HK-2 (cell line): ENCODE measurements around the gene APPL2.

Experiments used
- DNase-seq: peaks from one replicate; pipeline ENCODE4 v3.0.0-alpha.2; 2018; ENCODE audit not compliant: unreplicated experiment

The APPL2 gene, protein sequence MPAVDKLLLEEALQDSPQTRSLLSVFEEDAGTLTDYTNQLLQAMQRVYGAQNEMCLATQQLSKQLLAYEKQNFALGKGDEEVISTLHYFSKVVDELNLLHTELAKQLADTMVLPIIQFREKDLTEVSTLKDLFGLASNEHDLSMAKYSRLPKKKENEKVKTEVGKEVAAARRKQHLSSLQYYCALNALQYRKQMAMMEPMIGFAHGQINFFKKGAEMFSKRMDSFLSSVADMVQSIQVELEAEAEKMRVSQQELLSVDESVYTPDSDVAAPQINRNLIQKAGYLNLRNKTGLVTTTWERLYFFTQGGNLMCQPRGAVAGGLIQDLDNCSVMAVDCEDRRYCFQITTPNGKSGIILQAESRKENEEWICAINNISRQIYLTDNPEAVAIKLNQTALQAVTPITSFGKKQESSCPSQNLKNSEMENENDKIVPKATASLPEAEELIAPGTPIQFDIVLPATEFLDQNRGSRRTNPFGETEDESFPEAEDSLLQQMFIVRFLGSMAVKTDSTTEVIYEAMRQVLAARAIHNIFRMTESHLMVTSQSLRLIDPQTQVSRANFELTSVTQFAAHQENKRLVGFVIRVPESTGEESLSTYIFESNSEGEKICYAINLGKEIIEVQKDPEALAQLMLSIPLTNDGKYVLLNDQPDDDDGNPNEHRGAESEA

DNA sequence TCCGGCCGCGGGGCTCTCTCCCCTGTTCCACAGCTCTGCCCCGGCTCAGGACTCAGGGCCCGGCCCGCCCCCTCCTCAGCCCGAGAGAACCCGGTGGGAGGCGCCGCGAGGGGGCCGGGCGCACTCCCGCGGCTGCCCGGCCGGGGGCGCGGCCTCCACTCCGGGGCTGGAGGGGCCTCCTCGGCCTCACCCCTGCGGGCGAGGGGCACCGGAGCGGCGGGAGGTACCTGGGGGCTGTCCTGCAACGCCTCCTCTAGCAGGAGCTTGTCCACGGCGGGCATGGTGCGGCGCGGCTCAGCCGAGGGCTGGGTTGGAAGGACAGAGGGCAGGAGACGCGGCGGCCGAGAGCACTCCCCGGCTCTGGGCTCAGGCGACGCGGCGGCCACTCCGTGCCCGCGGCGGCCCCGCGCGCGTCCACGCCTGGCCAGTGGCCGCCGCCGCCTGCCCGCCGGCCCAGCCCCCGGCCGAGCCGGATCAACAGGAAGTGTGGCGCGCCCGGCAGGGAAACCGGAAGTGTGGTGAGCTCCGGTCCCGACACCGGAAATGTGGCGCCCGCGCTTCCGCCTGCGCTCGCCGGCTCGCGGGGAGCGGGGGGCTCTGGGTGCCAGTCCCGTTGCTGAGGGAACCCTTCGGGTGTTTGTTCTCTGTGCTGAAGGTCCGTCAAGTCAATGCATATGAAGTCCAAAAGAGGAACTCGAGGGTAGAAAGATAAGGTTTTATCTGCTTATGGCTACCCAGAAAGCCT, at the start of gene APPL2:
Gene APPL2, minus strand, starts transcription at position 443 of the 745 bp plus-strand sequence. Its CDS starts 162 bp downstream, at position 281.
- DNase-seq = peak; percentile 91

DNA sequence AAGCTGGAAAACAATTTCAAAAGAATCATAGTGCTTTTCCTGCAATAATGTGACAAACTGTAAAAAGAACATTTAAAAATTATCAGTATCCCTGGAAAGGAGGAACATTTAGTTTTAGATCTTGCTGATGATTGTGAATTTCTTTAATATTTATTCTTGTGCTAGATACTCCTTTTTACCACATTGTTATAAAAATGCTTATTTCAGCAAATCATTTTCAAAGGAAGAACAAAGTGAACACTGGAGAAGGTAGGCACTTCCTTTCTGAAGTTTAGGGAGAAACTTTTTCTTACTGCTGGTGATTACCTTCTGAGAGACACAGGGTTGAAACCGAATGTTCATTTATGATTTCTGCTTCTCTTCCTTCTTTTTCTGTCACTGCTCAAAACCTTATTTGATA, 49.4 kb upstream of the APPL2 start:
- DNase-seq = no peak

DNA sequence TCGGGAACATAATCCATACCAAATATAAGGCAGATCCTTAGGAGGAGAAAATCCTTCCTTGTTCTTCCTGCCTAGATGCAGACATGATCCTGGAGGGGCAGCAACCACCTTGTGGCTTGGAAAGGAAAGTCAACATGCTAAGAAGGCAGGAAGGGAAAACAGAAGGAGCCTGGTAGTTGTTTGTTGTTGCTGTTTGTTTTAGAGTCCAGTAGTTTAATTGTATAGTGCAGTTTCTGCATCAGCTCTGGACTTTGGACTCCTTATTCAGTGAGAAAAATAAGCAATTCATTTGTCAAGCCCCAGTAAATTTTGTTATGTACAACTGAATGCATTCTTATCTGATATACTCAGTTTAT, 45.7 kb upstream of the APPL2 start:
- DNase-seq = no peak

DNA sequence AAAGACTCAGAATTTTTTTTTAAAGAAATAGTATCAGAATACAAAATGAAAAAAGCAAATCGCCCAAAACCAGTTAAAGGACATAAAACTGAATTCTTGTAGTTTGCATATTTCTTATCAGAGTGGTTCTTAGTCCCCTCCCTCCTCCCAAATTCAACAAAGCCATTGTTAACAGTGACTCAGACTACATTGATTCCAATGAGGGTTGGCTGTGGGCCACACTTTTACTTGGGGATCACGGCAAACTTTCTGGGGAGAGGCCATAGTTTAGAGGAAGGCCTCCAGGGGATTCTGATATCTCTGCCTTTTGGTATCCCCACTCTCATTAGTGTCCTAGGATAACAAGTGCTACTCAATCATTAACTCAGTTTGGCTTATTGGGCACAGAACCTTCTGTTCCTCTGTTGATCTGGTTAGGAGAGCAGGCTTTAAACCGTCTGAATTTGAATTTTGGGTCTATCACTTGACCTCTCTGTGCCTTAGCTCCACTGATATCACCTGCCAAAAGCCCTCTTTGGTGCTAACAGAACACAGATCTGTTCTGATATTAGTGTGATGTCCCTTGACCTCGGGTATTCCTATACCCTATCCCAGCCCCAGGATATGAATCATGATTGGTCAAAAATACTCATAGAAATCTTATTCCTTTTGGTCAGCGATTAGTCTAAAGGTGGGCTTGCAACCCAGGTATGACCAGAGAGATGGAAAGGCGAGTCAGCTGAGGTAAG, 45.2 kb upstream of the APPL2 start:
- DNase-seq = no peak

DNA sequence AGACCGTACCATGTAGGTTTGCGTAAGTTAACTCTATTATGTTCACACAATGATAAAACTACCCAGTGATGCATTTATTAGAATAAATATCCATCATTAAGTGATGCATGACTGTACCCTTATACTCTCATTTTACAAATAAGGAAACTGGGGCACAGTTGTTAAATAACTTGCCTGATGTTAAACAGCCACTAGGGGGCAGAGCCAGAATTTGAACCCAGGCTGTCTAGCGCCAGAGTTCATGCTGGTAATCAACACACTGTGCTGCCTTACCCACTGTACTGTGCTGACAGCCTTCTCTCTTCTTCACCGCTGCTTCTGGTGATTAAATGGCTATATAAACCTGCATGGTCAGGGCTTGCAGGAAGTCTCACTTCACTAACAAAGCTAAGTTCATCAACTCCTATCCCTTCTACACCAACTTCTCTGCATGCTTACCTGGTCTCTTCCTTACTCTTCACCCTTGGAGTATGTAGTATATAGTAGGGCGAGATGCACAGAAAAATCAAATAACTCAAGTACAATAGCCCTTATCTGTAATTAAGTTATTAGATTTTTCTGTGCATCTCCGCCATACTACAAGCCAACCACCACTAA, 43.6 kb upstream of the APPL2 start:
- DNase-seq = no peak

DNA sequence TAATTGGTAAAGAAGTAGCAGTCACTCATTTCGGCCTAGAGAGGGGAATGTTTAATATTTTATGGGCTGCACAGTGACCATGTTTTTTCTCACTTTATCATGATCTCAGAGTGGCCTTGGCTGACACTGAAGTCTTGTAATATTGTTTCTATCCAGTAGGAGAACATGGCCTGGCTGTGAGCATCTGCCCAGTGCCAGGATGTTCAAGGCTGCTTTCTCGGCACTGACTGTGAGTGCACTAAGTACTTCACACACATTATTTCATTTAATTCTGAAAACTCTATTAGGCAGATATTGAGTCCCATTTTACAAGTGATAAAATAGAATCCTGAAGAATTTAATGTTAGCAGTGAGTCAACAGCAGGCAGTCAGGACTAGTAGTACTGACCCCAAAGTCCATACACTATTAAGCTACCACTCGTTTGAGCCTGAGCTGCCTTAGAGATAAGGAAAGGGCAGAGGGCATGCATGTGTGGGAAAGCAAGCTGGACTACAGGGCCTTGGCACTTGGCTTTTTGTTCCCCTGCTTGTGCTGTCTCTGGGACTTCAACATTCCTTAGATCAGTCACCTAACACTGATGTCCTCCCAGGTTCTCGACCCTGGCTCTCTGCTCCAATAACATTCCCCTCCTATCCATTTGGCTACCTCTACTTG, 42.2 kb upstream of the APPL2 start:
- no peak for DNase-seq

DNA sequence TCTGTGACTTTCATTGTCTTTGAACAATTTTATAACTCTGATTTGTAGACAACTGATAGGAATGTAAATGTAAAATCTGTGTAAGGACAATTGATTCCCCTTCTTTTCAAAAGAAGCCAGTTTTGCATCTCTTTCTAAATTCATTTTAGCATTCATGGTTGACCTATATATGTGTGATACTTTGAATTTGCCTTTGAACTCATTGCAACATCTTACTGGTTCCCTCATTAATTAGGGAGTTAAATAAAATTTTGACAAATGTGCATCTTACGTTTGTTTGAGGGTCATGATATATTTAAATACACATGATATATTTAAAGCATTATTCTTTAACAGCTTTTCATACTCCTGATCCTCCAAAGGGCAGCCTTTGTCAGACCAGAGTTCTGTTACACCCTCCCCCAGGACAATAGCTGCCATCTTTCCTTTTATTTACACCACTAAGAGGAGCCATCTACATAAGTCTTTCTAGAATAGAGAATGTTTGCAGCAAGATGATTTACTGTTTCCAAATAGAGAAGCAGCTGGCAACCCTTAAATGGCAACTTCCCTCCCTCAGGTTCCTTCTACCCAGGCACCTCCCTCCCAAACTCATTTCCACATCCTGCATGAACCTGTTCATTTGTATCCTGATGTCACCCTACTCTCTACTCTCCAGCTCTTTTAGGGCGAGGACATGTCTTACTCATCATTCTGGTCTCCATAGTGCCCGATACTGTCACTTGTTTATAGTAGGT, 40.2 kb upstream of the APPL2 start:
- DNase-seq = no peak

DNA sequence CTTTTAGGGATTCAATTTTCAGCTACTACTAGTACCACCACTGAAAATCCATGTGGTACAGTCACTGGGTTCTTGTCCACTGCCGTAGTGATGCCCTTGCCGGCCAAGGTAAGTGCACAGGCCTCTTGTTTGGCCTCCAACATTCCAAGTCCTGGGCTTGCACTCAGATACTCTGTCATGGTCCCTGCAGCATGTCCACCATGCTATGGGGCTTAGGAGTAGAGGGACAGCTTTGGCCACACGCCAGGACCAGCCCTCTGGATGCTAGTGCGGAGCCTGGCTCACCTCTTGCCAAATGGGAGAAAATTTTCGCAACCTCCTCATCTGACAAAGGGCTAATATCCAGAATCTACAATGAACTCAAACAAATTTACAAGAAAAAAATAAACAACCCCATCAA, 38.6 kb upstream of the APPL2 start:
- DNase-seq = no peak

DNA sequence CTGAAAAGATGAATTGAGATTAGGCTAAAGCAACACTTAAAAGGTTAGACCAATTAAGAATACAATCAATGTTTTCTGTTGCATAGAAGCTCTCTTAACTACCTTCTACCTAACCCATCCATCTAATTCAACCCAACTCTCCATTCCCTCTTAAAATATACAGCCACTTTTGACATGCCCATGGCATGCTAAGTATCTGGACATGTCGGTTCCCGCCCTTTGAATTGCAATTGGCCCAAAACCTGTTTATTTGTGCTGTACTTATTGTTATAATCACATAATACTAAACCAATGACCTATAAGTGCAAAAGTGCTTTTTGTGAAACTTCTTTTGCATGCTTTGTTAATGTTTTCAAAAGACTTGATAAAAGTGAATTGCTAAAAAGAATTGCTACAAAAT, 37.6 kb upstream of the APPL2 start:
- no peak for DNase-seq

DNA sequence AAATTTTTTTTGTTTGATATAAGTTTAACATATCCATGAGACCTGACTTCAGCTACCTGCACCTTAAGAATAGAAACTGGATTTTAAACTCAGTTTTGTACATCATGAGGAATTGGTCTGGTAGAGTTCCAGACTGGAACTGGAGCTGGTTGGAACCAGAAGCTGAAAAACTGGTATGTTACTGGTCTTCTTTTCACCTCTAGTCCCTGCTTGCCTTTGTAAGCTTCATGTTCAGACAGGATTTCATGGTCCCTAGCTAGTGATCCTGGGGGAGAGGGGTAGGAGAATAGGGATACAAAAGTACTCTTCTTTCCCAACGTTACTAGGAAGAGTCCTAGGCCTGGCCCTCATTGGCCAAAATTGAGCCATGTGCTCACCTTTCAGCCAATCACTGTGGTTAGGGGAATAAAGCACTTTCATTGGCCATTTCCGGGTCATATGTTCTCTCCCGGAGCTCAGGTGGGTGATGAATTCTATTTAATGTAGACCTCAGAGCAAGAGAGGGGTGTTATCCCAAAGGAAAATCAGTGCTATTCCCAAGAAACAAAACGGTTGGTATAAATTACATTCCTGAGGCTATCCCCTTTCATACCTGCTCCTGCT, 36.9 kb upstream of the APPL2 start:
- DNase-seq = no peak

DNA sequence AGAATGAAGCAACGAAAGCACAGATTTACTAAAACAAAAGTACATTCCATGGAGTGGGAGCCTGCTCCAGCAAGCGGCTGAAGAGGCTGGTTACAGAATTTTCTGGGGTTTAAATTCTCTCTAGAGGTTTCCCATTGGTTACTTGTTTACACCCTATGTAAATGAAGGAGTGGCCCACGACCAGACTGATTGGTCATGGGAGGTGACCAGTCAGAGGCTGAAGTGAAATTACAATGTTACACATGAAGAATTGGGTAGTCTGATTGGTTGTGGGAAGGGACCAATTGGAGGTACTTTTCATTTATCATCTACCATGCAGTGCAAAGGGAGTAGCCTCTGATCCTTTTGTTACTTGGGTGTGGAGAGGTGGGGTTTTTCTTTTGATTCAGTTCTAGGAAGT, 36.2 kb upstream of the APPL2 start:
- no peak for DNase-seq

DNA sequence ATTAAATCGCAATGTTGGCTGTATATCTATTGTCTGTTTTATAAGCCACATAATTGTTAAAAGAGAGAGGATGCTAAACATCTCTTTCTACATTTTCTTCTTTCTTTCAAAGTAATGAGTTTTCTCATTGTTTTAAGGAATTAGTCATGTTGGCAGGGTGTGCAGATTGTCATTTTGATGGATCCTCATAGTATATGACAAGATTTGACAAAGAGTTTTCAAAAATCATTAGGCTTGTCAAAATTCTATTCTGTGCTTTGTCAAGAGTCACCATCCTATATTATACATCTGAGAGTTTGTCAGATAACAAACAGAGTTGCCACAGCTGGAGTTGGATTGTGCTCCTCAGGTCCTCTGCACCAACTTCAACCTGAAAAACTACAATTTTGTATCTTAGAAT, 35.4 kb upstream of the APPL2 start:
- DNase-seq = no peak

DNA sequence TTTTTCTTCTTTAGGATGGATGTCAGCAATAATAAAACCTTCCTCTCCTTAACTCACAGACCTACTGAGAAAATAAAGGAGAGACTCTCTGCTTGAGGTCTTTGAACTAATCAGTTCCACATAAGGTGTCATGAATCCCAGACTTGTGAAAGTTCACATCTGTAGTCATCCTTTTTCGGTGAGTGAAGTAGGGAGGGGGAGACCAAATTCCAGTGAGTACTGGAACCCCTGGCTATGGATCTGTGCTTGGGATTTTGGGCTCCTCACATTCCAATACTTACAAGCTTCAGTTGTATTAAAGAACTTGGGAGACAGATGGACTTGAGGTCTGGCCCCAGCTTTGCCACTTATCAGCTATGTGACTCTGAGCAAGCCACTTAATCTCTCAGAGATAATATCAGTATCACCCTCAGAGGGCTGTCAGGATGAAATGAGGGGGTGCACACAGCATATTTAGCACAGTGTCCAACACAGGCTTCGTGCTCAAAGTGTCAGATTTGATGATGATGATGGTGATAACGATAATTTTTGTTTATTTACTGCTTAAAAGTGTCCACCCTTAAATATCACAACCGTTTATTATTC, 34.8 kb upstream of the APPL2 start:
- DNase-seq = no peak

DNA sequence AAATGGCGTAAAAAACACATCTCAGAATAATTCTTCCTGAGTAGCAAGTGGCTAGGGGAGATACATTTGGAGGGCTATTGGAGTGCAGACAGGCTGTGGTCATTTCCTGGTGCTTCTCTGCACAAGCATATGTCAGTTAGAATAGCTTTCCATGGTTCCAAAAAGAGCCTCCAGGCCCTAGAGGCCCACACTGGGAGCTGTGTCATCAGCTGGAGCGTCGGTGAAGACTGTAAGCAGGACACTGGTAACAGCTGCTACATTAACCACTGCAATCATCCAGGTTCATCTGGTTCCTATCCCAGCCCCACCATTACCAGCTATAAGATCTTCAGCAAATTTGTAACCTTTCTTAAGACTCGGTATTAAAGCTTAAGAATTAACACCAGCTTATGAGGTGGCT, 31.7 kb upstream of the APPL2 start:
- DNase-seq = no peak

DNA sequence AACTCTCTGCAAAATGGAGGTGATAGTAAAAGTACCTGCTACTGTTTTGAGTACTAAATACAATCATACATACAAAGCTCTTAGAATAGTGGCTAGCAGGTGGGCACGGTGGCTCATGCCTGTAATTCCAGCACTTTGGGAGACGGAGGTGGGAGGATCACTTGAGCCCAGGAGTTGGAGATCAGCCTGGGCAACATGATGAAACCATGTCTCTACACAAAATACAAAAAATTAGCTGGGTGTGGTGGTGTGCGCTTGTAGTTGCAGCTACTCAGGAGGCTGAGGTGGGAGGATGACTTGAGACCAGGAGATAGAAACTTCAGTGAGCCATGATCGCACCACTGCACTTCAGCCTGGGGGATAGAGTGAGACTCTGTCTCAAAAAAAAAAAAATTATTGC, 28.8 kb upstream of the APPL2 start:
- DNase-seq = no peak

DNA sequence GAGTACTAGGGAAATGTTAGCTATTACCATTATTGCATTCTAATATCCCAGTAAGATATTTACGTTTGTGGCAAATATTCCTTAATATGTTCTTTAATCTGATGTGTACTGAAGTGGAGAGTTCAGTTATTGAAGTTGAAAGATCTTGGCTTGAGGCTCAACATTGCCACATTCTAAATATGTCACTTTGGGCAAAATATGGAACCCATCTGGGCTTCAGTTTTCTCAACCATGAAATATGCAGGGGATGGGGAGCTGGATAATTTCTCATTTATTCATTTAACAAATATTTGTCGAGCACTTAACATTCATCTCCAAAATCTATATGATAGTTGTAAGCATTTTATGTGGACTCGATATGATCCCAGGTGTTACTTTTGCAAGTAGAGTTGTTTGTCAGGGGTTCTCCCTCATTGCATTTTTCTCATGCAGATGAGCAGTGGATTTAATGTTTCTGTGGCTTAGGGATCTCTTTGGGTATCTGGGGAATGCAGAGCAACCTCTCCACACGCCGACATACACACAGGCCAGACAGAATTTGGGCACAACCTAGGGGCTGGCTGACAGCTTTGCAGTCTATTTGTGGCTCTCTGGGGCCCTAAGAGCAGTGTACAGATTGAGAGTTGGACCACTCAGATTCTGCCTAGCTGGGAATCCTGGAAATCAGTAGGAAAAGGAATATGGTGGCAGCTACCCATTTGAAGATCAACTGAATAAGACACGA, 26.6 kb upstream of the APPL2 start:
- DNase-seq = no peak

DNA sequence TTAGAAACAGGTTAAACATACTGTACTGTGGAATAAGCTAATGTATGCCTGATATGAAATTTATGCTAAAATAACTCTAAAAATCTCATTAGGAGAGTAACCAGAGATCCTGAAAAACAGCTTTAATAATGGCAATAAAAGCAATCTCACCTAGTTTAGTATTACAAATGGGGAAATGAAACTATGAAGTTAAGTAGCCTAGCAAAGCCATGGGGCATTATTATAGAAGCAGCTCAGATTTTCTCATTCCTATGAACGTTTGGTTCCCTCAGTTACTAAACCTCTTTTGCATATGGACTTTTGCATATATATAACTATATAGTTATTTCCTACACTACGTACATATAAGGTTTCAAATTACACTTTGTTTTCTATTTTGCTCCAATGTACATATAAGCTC, 25.0 kb upstream of the APPL2 start:
- DNase-seq = no peak

DNA sequence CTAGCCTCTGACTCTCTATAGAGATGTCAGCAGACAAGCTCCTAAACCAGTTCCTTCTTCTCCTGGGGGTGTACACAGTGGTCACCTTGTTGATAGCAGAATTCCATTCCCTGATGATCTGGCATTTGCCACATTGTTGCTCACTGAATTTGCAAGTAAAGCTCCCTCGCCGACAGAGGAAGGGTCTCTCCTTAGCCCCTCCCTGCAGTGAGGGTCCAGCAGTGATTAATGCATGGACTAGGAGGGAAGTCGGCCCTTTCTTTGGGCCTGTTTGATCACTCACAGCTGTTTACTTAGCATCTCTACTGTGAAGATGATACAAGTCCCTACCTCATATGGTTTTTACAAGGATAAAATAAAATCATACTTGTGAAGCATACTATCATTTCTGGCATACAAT, 23.3 kb upstream of the APPL2 start:
- no peak for DNase-seq

DNA sequence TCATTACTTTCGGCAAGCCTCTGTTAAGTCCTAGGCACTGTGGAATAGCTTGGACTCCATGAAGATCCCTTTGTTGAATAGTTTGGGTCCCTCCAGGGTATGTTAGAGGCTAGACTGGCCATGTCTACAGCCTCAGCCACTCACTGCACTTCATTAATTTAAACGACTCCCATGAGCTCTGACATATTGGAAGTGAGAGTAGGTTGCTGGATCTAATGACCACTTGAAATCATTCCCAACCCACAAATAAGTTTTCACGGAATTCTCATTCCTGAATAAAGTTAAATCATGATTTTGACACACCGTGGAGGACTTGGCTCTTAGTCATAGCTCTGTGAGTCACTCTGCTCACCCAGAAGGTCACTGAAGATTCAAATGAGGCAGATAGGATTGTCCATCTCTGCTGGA, 21.4 kb upstream of the APPL2 start:
- DNase-seq = no peak
